GM12878 (cell line): Measurements from ENCODE around the gene RHBDF2.

Experiments used
- CBX5 ChIP-seq: sonication (generic); IDR thresholded peaks from 2 replicates; pipeline ENCODE4 v1.6.1; 2016; ENCODE audit warnings: low read depth, moderate library complexity, mild to moderate bottlenecking, inconsistent platforms
- HDAC6 ChIP-seq: fragments of 200-600 bp; sonication (generic); IDR thresholded peaks from one replicate; pipeline ENCODE4 v1.8.0; 2017; ENCODE audit warnings: antibody characterized with exemption; ENCODE audit not compliant: unreplicated experiment
- PAX8 ChIP-seq: fragments of 450-650 bp; IDR thresholded peaks from 2 replicates; pipeline ENCODE4 v1.6.1; 2017; ENCODE audit warnings: mild to moderate bottlenecking, moderate library complexity
- ZBTB33 ChIP-seq: fragments of 450-650 bp; IDR thresholded peaks from 2 replicates; pipeline ENCODE4 v1.6.1; 2017; ENCODE audit warnings: mild to moderate bottlenecking
- TF ChIP-seq, protein P1 (sequence below), 3 experiments: IDR thresholded peaks in 2 of 3; conservative IDR thresholded peaks in 1 of 3; 2 replicates each; pipeline ENCODE4 v1.5.1; 2011; ENCODE audit warnings: low read depth in 3 of 3, low read length in 3 of 3, mild to moderate bottlenecking in 3 of 3, control low read depth in 2 of 3, moderate library complexity in 2 of 3, inconsistent platforms in 1 of 3, mixed read lengths in 1 of 3; ENCODE audit not compliant: control insufficient read depth in 2 of 3, insufficient read depth in 1 of 3; ENCODE audit errors: extremely low read depth in 1 of 3

DNA sequence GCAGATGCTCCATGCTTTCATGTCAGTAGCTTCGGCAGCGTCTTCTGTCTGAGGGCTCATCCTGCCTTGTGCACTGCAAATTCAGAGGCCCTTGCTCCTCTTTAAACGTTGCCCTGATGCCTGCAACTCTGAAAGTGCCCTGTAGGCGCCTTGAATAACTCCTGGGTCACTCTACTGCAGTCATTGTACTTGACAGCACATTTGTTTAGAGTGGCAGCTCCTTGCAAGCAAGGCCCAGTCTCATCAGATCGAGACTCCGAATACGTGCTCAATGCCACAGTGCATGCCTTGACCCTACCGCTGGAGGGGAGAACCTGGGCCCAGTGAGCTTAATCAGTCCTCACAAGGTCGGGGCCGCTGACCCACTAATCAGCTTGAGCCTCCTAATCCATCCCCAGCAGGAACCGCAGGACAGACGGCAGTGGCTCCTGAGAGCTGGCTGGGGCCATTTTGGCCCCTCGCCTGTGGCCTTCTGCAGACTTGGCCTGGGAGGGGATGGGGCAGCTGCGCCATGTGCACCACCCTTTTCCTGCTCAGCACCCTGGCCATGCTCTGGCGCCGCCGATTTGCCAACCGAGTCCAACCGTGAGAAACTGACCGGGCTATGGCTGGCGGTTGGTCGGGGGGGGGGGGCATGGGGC is 38.5 kb upstream of the RHBDF2 start, which contains the start of gene PRCD:
- no peak for TF ChIP-seq CBX5
- TF ChIP-seq, protein P1, sequence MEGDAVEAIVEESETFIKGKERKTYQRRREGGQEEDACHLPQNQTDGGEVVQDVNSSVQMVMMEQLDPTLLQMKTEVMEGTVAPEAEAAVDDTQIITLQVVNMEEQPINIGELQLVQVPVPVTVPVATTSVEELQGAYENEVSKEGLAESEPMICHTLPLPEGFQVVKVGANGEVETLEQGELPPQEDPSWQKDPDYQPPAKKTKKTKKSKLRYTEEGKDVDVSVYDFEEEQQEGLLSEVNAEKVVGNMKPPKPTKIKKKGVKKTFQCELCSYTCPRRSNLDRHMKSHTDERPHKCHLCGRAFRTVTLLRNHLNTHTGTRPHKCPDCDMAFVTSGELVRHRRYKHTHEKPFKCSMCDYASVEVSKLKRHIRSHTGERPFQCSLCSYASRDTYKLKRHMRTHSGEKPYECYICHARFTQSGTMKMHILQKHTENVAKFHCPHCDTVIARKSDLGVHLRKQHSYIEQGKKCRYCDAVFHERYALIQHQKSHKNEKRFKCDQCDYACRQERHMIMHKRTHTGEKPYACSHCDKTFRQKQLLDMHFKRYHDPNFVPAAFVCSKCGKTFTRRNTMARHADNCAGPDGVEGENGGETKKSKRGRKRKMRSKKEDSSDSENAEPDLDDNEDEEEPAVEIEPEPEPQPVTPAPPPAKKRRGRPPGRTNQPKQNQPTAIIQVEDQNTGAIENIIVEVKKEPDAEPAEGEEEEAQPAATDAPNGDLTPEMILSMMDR (IDR thresholded peaks at IDR 0.05 in 2 of 3, conservative IDR thresholded peaks at IDR 0.05 in 1 of 3; ENCODE audit: control insufficient read depth in 2 of 3, extremely low read depth in 1 of 3, insufficient read depth in 1 of 3, low read depth in 3 of 3, low read length in 3 of 3): 0 out of 6 replicates have a peak, but pooled peaks of 1 of the 3 experiments have one; percentile 5
- no peak for TF ChIP-seq HDAC6
- TF ChIP-seq ZBTB33: no peak
- no peak for TF ChIP-seq PAX8
